ENCODE measurements around the gene PNMT. TPM values are rescaled to one million over a fixed set of nuclear protein-coding genes. Genes with fewer than 3 reads are reported as not detected.

The PNMT gene
- total and polyA plus RNA-seq, 4 donors = 0.75 to 30.2 (median 1.1) TPM

DNA sequence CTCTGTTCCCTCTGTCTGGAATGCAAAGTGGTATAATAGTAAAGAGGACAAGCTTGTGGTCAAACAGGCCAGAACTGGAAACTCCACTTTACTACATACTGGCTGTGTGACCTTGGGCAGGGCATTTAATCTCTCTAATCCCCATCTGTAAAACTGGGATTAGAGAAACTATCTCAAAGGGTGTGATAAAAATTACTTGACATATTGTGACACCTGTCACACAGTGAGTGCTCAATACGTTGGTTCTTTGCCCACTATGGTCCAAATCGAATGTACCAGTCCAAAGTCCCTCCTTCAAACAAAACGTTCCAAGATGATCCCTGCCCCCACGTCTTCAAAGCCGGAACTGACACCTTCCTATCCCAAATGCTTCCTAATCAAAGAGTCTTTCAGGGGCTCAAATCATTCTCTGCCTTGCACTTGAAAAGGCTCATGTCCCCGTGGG lies 18.9 kb downstream of the PNMT start:
- Histone ChIP-seq H3K9me3 (ENCODE audit: control insufficient read depth, low read length) (no peaks in the 10 kb centered on the region), H3K4me3 (ENCODE audit: low read length in 2 of 2) (no peak overlapping the region), H3K27me3 (ENCODE audit: control insufficient read depth in 1 of 2, insufficient read depth in 2 of 2, low read length in 1 of 2) (no peaks in the 10 kb centered on the region), H3K27ac (ENCODE audit: low read depth in 1 of 2, low read length in 2 of 2) (no peak overlapping the region), H3K4me1 (ENCODE audit: control insufficient read depth in 1 of 2, insufficient read depth in 2 of 2, low read length in 2 of 2) (peaks cover 0 to 1% of the 10 kb centered on the region in 2 donors), H3K36me3 (ENCODE audit: control insufficient read depth in 1 of 2, insufficient read depth in 2 of 2, low read length in 1 of 2) (no peaks in the 10 kb centered on the region)
- ATAC-seq (ENCODE audit: low FRiP score) (no peak), DNase-seq (no peak)
- 47 to 57% methylated on average over 6 of the region's 6 CpGs for WGBS, 2 donors
- intact Hi-C loops (cut with DNase I) = no loop called here

DNA sequence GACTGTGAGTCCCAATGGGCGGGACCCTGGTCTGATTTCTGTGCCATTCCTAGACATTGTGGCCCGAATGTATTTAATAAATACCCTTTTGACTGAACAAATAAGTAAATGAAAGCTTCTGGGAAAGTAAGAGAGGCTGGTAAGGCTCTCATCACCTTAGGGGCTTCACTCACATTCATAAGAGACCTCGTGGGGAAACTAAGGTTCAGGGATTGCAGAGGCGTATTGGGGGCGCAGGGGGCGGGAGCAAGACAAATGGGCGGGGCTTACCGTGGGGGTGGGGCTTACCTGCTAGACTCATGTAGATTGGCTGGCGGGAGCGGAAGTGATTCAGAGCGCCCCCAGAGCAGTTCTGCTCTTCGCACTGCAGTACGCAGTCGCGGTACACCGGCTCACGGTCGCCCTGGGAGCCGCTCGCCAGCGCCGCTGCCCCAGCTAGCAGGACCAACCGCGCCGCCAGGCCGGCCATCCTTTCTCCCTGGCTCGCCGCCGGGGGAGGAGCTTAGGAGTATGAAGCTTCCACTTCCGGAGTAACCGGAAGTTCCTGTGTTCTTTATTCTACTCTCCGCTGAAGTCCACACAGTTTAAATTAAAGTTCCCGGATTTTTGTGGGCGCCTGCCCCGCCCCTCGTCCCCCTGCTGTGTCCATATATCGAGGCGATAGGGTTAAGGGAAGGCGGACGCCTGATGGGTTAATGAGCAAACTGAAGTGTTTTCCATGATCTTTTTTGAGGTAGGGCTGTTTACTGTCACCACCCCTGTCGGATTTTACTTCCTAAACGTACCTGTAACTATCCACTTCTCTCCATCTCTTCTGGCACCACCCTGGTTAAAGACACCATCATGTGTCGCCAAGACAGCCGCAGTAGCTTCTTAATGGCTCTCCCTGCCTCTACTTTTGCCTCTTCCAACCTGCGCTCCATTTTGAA lies 19.6 kb downstream of the PNMT start, which contains the start of gene PGAP3:
Gene PGAP3, minus strand, starts transcription at position 512 of the 929 bp plus-strand sequence. Its CDS starts 43 bp downstream, at position 469.
- H3K4me1 ChIP-seq (ENCODE audit: control insufficient read depth in 1 of 2, insufficient read depth in 2 of 2, low read length in 2 of 2) = peaks cover 0 to 1% of the 10 kb centered on the region in 2 donors
- DNase-seq = peak; percentile 93 to 94
- intact Hi-C loops (cut with DNase I) = loop anchor here in 1 of 2 donors (1.0 kb wide), 1 partner anchor 11 kb away; no protein-coding TSS in a partner anchor
- peak; percentile 93 for ATAC-seq (ENCODE audit: low FRiP score)
- no peaks in the 10 kb centered on the region for H3K27me3 ChIP-seq (ENCODE audit: control insufficient read depth in 1 of 2, insufficient read depth in 2 of 2, low read length in 1 of 2)
- no peaks in the 10 kb centered on the region for H3K9me3 ChIP-seq (ENCODE audit: control insufficient read depth, low read length)
- no peaks in the 10 kb centered on the region for H3K36me3 ChIP-seq (ENCODE audit: control insufficient read depth in 1 of 2, insufficient read depth in 2 of 2, low read length in 1 of 2)
- WGBS, 2 donors = 2% methylated on average over 45 of the region's 45 CpGs
- H3K27ac ChIP-seq (ENCODE audit: low read depth in 1 of 2, low read length in 2 of 2) = peak within 1 kb of the TSS in 1 of 2 donors; percentile 90
- peak within 1 kb of the TSS; percentile 17 to 65 for H3K4me3 ChIP-seq (ENCODE audit: low read length in 2 of 2)

DNA sequence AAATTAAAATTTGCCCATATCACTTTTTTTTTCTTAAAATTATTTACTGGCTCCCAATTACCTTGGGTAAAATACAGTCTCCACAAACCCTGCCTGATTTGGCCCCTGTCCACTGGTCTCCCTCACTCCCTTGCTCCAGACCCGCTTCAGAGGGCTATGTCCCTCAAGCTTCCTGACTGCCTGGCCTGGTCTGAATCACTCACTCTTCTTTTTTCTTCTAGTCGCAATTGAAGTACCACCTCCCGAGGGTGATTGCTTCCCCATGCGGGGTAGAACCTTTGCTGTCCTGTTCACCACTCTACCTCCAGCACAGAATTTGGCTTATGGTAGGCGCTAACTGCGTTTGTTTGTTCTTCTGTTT lies 20.2 kb downstream of the PNMT start:
- peak overlapping the region in 1 of 2 donors; percentile 90 for H3K27ac ChIP-seq (ENCODE audit: low read depth in 1 of 2, low read length in 2 of 2)
- ATAC-seq (ENCODE audit: low FRiP score) = no peak

DNA sequence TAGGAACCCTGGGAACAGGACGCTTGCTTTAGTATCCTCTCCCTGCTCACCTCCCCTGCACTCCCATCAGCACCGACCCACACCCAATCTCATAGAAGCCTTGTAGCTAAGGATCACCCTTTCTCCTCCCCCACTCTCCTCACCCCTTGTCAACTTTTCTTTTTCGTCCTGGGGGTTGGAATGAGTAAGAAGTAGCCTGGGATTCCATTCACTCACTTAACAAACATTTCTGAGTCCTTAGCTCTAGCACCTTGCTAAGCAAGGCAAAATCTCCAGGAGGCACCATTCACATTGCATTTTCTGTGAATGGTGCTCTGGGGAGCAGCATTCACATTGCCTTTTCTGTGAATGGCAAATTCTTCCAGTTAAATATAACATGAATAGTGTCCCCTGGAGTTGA lies 20.7 kb downstream of the PNMT start:
- DNase-seq (no peak), ATAC-seq (ENCODE audit: low FRiP score) (no peak)
- intact Hi-C loops (cut with DNase I) = loop anchor here in 1 of 2 donors (1.0 kb wide), 1 partner anchor 10 kb away; no protein-coding TSS in a partner anchor
- no peaks in the 10 kb centered on the region for H3K36me3 ChIP-seq (ENCODE audit: control insufficient read depth in 1 of 2, insufficient read depth in 2 of 2, low read length in 1 of 2)
- H3K27me3 ChIP-seq (ENCODE audit: control insufficient read depth in 1 of 2, insufficient read depth in 2 of 2, low read length in 1 of 2) = no peaks in the 10 kb centered on the region
- 28 to 36% methylated on average over 3 of the region's 3 CpGs for WGBS, 2 donors
- no peak overlapping the region for H3K4me3 ChIP-seq (ENCODE audit: low read length in 2 of 2)
- no peak overlapping the region for H3K27ac ChIP-seq (ENCODE audit: low read depth in 1 of 2, low read length in 2 of 2)
- H3K9me3 ChIP-seq (ENCODE audit: control insufficient read depth, low read length) = no peaks in the 10 kb centered on the region
- H3K4me1 ChIP-seq (ENCODE audit: control insufficient read depth in 1 of 2, insufficient read depth in 2 of 2, low read length in 2 of 2) = peaks cover 0 to 1% of the 10 kb centered on the region in 2 donors

More for the DNA sequence above, 20.2 kb downstream of the PNMT start:
- H3K27me3 ChIP-seq (ENCODE audit: control insufficient read depth in 1 of 2, insufficient read depth in 2 of 2, low read length in 1 of 2) = no peaks in the 10 kb centered on the region
- H3K4me1 ChIP-seq (ENCODE audit: control insufficient read depth in 1 of 2, insufficient read depth in 2 of 2, low read length in 2 of 2) = peaks cover 0 to 1% of the 10 kb centered on the region in 2 donors
- no peaks in the 10 kb centered on the region for H3K9me3 ChIP-seq (ENCODE audit: control insufficient read depth, low read length)
- DNase-seq = peak in 1 of 2 donors; percentile 37
- no peaks in the 10 kb centered on the region for H3K36me3 ChIP-seq (ENCODE audit: control insufficient read depth in 1 of 2, insufficient read depth in 2 of 2, low read length in 1 of 2)
- WGBS, 2 donors = 5 to 14% methylated on average over 6 of the region's 6 CpGs
- intact Hi-C loops (cut with DNase I) = loop anchor here in 1 of 2 donors (1.0 kb wide), 1 partner anchor 11 kb away; no protein-coding TSS in a partner anchor
- H3K4me3 ChIP-seq (ENCODE audit: low read length in 2 of 2) = peak overlapping the region; percentile 17 to 65

DNA sequence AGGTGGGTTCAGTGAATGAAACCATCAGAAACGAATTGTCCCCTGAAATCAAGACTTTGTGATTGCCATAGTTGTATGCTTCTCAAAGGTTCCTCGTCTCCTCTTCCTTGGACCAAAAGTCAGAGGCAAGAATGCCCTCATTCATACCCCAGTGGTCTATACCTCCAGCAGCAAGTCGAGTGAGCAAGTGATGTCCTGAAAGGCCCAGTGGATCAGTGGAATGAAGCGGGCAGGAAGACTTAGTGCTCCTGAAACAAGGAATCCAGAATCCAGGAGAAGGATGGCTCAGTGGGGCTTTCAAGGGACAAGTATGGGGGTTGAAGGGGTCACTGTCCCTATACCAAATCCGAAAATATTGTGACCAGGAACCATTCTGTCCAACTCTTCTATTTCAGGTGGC lies 26.3 kb downstream of the PNMT start:
- Histone ChIP-seq H3K27ac (ENCODE audit: low read depth in 1 of 2, low read length in 2 of 2) (no peak overlapping the region), H3K4me3 (ENCODE audit: low read length in 2 of 2) (no peak overlapping the region), H3K36me3 (ENCODE audit: control insufficient read depth in 1 of 2, insufficient read depth in 2 of 2, low read length in 1 of 2) (no peaks in the 10 kb centered on the region), H3K9me3 (ENCODE audit: control insufficient read depth, low read length) (no peaks in the 10 kb centered on the region), H3K4me1 (ENCODE audit: control insufficient read depth in 1 of 2, insufficient read depth in 2 of 2, low read length in 2 of 2) (no peaks in the 10 kb centered on the region), H3K27me3 (ENCODE audit: control insufficient read depth in 1 of 2, insufficient read depth in 2 of 2, low read length in 1 of 2) (no peaks in the 10 kb centered on the region)
- 91 to 93% methylated on average over 5 of the region's 5 CpGs for WGBS, 2 donors
- ATAC-seq (ENCODE audit: low FRiP score) (no peak), DNase-seq (no peak)
- intact Hi-C loops (cut with DNase I) = no loop called here

DNA sequence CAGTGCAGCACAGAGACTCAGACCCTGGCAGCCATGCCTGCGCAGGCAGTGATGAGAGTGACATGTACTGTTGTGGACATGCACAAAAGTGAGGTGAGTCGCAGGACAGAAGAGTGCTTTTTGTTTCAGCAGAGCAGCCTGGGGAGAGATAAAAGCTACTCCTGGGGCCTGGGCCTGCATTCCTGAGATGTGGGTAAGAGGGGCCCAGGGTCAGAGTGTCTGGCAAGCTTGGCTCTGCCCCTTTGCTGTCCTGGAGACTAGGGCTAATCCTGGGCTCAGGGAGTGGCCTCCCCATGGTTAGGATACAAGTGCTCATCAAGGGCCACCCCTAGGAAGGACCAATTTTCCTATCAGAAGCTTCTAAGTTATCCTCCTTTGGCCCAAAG lies 26.8 kb downstream of the PNMT start:
- no peaks in the 10 kb centered on the region for H3K4me1 ChIP-seq (ENCODE audit: control insufficient read depth in 1 of 2, insufficient read depth in 2 of 2, low read length in 2 of 2)
- H3K9me3 ChIP-seq (ENCODE audit: control insufficient read depth, low read length) = no peaks in the 10 kb centered on the region
- H3K36me3 ChIP-seq (ENCODE audit: control insufficient read depth in 1 of 2, insufficient read depth in 2 of 2, low read length in 1 of 2) = no peaks in the 10 kb centered on the region
- intact Hi-C loops (cut with DNase I) = no loop called here
- DNase-seq = peak in 1 of 2 donors; percentile 3
- no peaks in the 10 kb centered on the region for H3K27me3 ChIP-seq (ENCODE audit: control insufficient read depth in 1 of 2, insufficient read depth in 2 of 2, low read length in 1 of 2)
- no peak overlapping the region for H3K4me3 ChIP-seq (ENCODE audit: low read length in 2 of 2)
- 87 to 88% methylated on average over 2 of the region's 2 CpGs for WGBS, 2 donors
- ATAC-seq (ENCODE audit: low FRiP score) = no peak
- H3K27ac ChIP-seq (ENCODE audit: low read depth in 1 of 2, low read length in 2 of 2) = no peak overlapping the region

DNA sequence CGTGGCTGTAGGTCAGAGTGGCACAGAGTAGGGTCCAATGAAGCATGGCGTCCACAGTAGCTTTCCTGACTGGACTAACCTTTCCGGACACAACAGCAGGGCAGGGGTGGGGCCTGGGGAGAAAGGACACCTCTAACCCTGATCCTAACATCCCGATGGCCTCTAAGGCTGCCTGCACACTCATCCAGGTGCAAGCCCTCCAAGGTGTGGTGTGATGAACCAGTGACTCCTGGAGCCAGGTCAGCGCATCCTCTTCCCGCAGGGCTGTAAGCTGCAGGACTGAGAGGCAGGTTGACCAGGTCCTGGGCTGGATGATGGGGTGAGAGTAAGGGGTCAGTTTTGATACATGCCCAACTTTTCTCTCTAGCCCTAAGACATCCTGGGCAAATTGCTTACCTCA lies 28.5 kb downstream of the PNMT start:
- no peaks in the 10 kb centered on the region for H3K9me3 ChIP-seq (ENCODE audit: control insufficient read depth, low read length)

DNA sequence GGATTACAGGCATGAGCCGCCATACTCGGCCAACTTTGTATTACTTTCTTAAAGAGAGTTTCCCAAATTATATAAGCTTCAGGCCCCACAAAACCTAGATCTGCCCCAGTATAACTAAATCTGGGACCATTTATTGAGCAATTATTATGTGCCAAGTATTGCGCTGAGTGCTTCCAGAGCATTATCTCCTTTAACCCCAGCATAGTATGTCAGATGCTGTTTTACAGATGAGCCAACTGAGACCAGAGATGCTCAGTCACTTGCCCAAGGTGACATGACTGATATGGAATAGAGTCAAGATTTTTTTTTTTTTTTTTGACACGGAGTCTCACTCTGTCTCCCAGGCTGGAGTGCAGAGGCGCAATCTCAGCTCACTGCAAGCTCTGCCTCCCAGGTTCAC lies 29.7 kb downstream of the PNMT start:
- DNase-seq = no peak
- Histone ChIP-seq H3K9me3 (ENCODE audit: control insufficient read depth, low read length) (no peaks in the 10 kb centered on the region), H3K4me1 (ENCODE audit: control insufficient read depth in 1 of 2, insufficient read depth in 2 of 2, low read length in 2 of 2) (no peaks in the 10 kb centered on the region), H3K4me3 (ENCODE audit: low read length in 2 of 2) (no peak overlapping the region), H3K27me3 (ENCODE audit: control insufficient read depth in 1 of 2, insufficient read depth in 2 of 2, low read length in 1 of 2) (no peaks in the 10 kb centered on the region), H3K27ac (ENCODE audit: low read depth in 1 of 2, low read length in 2 of 2) (no peak overlapping the region), H3K36me3 (ENCODE audit: control insufficient read depth in 1 of 2, insufficient read depth in 2 of 2, low read length in 1 of 2) (no peaks in the 10 kb centered on the region)
- ATAC-seq (ENCODE audit: low FRiP score) = no peak
- intact Hi-C loops (cut with DNase I) = no loop called here
- 91 to 93% methylated on average over 5 of the region's 5 CpGs for WGBS, 2 donors

More for the DNA sequence above, 28.5 kb downstream of the PNMT start:
- intact Hi-C loops (cut with DNase I) = no loop called here
- H3K36me3 ChIP-seq (ENCODE audit: control insufficient read depth in 1 of 2, insufficient read depth in 2 of 2, low read length in 1 of 2) = no peaks in the 10 kb centered on the region
- H3K27me3 ChIP-seq (ENCODE audit: control insufficient read depth in 1 of 2, insufficient read depth in 2 of 2, low read length in 1 of 2) = no peaks in the 10 kb centered on the region
- no peak overlapping the region for H3K4me3 ChIP-seq (ENCODE audit: low read length in 2 of 2)
- DNase-seq (peak in 1 of 2 donors; percentile 17), ATAC-seq (ENCODE audit: low FRiP score) (no peak)
- 90 to 92% methylated on average over 6 of the region's 6 CpGs for WGBS, 2 donors
- H3K27ac ChIP-seq (ENCODE audit: low read depth in 1 of 2, low read length in 2 of 2) = no peak overlapping the region
- no peaks in the 10 kb centered on the region for H3K4me1 ChIP-seq (ENCODE audit: control insufficient read depth in 1 of 2, insufficient read depth in 2 of 2, low read length in 2 of 2)

All from aorta (tissue), 5 donors.